LNCAP (cell line): ENCODE measurements around the gene NR2C2.

Experiments
- TF ChIP-seq, protein P1 (sequence below): fragments of 450-650 bp; IDR thresholded peaks from 2 replicates; pipeline ENCODE4 v1.5.1; 2017; ENCODE audit warnings: mild to moderate bottlenecking

The NR2C2 gene

DNA sequence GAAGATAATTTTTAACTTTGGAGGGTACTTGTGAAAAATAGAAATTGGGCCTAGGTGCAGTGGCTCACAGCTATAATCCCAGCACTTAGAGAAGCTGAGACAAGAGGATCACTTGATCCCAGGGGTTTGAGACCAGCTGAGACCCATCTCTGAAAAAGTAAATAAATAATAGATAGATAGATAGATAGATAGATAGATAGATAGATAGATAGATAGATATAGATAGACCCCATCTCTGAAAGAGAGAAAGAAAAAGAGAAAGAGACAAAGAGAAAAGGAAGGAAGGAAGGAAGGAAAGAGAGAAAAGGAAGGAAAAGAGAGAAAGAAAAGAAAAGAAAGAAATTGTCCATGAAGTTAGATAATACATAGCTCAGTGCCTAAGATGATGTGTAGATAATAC, 82.2 kb downstream of the NR2C2 start:
- TF ChIP-seq, protein P1, sequence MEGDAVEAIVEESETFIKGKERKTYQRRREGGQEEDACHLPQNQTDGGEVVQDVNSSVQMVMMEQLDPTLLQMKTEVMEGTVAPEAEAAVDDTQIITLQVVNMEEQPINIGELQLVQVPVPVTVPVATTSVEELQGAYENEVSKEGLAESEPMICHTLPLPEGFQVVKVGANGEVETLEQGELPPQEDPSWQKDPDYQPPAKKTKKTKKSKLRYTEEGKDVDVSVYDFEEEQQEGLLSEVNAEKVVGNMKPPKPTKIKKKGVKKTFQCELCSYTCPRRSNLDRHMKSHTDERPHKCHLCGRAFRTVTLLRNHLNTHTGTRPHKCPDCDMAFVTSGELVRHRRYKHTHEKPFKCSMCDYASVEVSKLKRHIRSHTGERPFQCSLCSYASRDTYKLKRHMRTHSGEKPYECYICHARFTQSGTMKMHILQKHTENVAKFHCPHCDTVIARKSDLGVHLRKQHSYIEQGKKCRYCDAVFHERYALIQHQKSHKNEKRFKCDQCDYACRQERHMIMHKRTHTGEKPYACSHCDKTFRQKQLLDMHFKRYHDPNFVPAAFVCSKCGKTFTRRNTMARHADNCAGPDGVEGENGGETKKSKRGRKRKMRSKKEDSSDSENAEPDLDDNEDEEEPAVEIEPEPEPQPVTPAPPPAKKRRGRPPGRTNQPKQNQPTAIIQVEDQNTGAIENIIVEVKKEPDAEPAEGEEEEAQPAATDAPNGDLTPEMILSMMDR = no peak

GRCh38 chr3:15032650-15033049, 85.3 kb downstream of the NR2C2 start:
- TF ChIP-seq, protein P1 = no peak

DNA sequence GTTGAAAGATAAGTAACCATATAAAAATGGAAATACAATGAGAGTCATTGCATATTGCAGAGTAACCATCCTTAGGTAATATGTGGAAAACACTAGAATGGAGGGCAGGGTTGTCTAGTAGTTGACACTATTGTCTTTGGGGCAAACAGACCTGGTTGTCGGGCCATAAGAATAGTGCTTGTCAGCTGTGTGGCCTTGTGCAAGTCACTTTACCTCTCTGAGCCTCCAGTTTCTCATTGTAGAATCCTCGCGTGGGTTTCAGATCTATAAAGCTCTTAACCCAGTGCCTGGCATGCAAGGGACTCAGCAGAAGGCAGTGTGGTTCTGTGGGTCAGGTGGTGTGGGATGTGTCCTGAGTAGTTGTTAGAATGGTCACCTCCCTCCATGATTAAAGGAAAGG, 85.7 kb downstream of the NR2C2 start:
- TF ChIP-seq, protein P1 = no peak

- TF ChIP-seq, protein P1 = no peak
Measured at GRCh38 chr3:15038306-15038705, 90.9 kb downstream of the NR2C2 start.

GRCh38 chr3:15040844-15041243, 93.5 kb downstream of the NR2C2 start:
- TF ChIP-seq, protein P1 = no peak

DNA sequence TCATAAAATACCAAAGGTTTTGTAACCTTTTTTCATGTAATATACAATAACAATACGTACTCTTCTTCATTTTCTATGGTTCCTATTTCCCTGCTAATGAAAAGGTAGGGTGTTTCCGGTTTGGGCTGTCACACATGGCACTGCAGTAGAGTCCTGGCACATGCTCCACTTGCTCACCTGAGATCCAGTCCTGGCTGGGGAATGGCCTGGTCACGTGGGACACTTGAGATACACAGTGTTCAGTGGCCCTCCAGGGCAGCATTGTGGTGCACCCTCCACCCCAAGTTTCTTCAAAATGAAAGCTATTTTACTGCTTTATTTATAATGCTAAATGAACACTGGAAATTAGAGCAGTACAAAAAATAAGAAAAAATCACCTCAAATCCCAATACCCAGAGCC, 94.6 kb downstream of the NR2C2 start:
- TF ChIP-seq, protein P1 = no peak

GRCh38 chr3:15042936-15043335, 95.6 kb downstream of the NR2C2 start:
- TF ChIP-seq, protein P1 = no peak

DNA sequence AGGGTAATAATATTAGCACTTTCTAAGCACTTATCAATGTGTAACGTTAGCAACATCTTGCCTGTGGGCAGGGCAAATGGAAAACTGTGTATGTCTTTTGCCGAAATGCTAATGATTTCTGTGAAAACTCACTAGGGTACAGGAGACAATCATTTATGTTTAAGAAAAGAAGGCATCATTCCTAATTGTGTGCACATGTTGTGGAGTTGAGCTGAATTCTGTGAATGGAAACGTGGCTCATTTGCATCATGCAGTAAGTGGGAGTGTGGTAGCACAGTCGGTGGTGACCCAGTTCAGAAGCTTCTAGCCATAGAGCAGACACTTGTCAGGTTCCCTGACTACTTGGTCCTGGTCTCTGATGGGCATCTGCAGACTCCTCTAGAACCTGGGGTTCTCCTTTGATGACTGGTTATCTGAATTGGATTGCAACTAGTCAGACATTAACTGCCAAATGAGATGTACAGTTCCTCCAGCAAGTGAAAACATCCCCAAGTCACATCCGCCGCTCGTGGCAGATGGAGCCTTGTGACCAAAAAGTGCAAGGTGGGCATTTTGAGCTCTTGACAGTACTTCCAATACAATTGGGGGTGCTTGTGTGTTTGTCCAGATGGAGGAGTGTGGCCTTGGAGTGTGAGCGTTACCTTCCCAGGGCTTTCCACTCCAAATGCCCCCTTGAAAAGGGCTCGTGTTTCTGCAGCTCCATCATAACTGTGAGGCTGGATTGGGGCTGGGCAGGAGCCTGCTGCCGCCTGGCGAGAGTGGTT, 96.2 kb downstream of the NR2C2 start:
- TF ChIP-seq, protein P1 = no peak
